ENCODE data around the gene BNC2.

BNC2 gene

GRCh38 chr9:16753256-16753655 lies 117.2 kb downstream of the BNC2 start:
- no peak for DNase-seq

- no peak for DNase-seq
These were observed 117.9 kb downstream of the BNC2 start for GRCh38 chr9:16752601-16753000.

- no peak for DNase-seq
These were observed 119.9 kb downstream of the BNC2 start for GRCh38 chr9:16750553-16750952.

DNA sequence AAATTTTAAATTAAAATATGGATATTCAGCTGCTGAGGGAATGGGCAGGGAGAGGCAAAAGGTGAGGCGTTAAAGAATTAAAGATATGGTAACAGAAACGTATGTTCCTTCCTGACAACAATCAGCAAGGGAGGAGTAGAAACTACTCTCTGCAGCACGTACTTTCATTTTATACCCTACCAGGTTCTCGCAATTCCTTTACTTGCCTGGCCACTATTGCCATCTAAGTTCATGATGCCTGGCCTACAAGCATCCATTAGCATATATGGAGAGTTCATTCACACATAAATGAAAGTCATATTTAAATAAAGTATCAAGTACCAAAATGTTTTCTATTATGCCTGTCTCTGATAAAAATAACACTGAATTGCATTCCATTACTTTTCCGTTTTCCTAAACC lies 125.1 kb downstream of the BNC2 start:
- no peak for DNase-seq

DNA sequence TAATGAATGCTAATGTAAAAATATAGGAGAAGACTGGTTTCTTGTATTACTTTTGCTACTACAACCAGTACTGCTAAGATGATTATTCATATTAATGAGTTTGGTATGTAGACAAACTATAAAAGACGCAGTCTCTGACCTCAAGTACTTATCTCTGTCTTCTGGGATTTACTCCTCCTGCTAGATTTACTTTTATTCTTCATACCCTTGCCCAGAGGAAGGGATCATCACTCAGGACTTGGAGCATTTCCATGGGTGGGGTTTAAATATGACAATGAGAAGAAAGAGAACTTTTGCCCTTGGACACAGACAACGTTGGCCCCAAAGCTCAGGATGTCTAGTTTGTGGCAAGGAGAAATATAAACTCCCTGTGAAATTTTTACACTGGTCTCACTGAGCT lies 126.1 kb downstream of the BNC2 start:
- DNase-seq: no peak

- no peak for DNase-seq
These were observed 127.1 kb downstream of the BNC2 start for GRCh38 chr9:16743375-16743774.

- DNase-seq: no peak
These were observed 135.5 kb downstream of the BNC2 start for GRCh38 chr9:16735001-16735400.

DNA sequence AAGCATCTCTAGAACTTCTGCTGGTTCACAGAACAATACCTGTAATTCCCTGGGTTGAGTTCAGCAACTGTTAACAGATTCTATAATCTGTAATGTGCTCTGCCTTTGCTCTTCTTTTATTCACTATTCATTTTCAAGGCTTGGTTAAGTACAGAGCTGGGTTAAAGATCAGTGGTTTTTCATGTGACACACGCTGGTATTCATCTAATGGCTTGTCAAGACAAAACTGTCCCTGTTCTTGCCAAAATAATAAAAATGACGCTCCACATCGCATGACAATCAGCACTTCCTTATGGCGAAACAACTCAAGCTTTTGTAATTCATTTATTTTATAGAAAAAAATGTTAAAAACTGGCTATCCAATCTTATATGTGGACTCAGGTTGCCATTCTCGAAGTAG lies 137.9 kb downstream of the BNC2 start:
- no peak for DNase-seq

- DNase-seq: no peak
These were observed 140.3 kb downstream of the BNC2 start for GRCh38 chr9:16730162-16730561.

GRCh38 chr9:16729651-16730050 lies 140.8 kb downstream of the BNC2 start:
- no peak for DNase-seq

- DNase-seq: no peak
These were observed 142.3 kb downstream of the BNC2 start for GRCh38 chr9:16728137-16728508.

- no peak for DNase-seq
These were observed 142.9 kb downstream of the BNC2 start for GRCh38 chr9:16727452-16728136.

DNA sequence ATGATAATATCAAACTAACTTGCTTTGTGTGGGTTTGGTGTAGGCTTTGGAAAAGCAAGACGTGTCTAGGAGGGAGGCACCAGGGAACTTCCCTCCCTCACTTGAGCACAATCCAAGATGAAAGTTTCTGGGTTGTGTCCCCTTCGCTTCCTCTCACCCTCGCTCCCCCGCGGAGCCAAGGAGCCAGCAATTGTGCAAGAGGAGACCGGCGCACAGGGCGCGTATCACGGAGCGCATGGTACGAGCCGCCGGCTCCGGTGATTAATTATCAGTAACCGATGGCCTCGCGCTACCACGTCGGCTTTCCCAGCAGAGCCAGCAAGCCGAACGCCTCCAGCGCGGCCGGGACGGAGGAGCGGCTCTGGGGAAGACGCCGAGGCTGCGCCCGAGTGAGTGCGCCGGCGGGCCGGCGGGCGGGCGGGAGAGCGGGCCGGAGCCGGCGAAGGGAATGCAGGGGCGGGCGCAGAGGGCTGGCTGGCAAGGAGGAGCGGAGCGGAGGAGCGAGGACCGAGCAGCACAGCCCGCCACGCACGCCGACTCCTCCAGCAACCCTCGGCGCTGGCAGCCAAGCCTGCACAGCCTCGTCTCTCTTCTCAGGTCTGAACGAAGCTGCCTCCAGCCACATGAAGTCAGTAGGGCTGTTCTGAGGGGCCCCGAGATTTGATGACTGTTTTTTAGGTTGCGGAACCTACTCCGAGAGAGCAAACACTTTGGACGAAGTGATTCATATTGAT lies 143.6 kb downstream of the BNC2 start:
- DNase-seq: peak; percentile 87

- DNase-seq: no peak
These were observed 144.4 kb downstream of the BNC2 start for GRCh38 chr9:16726029-16726428.

DNA sequence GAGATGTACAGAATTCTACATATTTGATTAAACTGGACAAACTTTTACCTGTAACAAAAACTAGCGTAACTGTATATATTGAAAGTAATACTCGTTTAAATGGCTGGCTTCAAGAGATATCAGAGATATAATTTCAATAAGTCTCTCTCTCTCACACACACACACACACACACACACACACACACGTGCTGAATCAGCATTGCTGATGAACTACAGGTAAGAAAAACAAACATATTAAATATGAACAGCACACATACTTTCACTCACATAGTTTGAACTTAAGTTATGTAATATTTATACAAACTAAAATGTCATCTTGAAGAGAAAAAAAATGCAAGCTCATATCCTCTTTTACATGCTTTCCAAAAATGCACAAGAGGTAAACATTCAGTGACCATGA lies 145.4 kb downstream of the BNC2 start:
- DNase-seq: no peak

DNA sequence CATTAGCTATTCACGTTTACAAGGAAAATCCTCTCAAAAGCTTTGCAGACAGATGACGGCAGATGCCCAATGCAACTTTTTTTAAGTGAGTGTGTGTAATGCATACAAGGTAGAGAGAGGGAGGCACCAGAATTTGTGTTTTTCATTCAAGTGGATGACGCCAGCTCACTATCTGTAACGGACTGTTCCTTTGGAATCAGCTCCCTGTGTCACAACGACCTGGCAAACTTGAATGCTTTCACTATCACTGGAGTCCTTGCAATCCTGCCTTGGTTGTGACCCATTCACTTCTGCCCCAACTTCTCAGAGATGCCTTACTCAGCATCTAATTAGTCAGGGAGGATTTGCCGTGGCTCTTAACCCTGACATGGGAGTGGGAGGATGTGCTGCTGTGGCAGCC lies 148.5 kb downstream of the BNC2 start:
- DNase-seq: no peak

- DNase-seq: no peak
These were observed 150.1 kb downstream of the BNC2 start for GRCh38 chr9:16720386-16720785.

DNA sequence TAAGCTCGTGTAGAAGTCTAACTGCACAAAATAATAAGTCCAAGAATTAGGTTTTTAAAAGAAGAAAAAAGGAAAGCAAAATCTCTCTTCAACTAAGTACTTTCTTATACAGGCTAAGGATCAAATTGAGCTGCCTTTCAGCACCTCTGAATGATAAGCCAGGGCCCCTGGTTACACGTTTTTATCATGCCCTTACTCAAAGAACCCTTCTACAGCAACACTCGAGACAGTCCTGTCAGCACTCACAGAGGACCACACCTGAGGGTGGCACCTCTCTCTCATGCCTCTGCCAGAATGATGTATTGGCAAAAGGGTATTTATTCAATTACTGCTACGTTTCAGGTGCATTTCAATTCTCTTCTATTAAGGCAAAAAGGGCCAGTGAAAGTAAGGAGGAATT lies 150.5 kb downstream of the BNC2 start:
- no peak for DNase-seq

- DNase-seq: no peak
These were observed 151.5 kb downstream of the BNC2 start for GRCh38 chr9:16718952-16719351.

- DNase-seq: no peak
These were observed 152.2 kb downstream of the BNC2 start for GRCh38 chr9:16718296-16718695.

DNA sequence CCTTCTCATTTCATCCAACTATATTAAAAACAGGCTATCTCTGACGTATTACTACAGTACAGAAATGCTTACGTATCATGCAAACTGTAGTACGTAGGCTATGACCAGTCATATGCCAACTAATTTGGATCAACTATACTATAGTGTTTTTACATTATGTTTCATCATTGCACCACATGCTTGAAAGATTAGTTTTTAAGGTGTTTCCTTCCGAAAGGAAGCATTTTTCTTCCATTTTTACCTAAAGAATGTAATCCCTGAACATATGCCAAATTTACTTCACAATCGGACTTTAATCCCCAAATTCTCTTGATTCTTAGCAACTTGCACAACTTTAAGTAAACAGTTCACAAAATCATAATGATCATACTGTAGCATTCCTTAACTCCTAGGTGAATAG lies 153.9 kb downstream of the BNC2 start:
- DNase-seq: no peak

DNA sequence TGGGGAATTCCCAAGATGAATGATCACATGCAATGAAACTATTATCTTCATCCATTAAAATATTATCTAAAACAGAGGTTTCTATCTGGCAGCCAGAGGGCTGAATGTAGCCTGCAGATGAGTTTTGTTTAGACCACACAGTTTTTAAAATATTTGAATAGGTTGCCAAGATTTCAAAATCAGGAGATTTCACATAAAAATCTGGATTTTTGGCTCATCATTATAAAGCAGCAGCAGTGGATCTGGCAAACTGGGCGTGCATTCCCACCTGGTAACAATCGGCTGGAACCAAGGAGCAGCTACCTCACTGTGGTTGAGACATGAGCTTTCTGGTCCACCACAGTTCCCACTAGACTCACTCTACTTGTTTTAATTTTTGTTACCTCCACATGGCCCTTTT lies 155.1 kb downstream of the BNC2 start:
- no peak for DNase-seq

GRCh38 chr9:16712787-16713186 lies 157.7 kb downstream of the BNC2 start:
- no peak for DNase-seq

GRCh38 chr9:16710888-16711287 lies 159.6 kb downstream of the BNC2 start:
- no peak for DNase-seq

- no peak for DNase-seq
These were observed 160.5 kb downstream of the BNC2 start for GRCh38 chr9:16709924-16710323.

Measured in left hindlimb (tissue), 1 donor.